ENCODE measurements around the gene UNKL. TPM values are rescaled to one million over a fixed set of nuclear protein-coding genes. Genes with fewer than 3 reads are reported as not detected.
A peak's percentile ranks its signal among the peaks of the same experiment; 100 is the strongest.

The UNKL gene
- total and polyA plus RNA-seq, 4 donors: 7.9 to 31.2 (median 16.9) TPM

DNA sequence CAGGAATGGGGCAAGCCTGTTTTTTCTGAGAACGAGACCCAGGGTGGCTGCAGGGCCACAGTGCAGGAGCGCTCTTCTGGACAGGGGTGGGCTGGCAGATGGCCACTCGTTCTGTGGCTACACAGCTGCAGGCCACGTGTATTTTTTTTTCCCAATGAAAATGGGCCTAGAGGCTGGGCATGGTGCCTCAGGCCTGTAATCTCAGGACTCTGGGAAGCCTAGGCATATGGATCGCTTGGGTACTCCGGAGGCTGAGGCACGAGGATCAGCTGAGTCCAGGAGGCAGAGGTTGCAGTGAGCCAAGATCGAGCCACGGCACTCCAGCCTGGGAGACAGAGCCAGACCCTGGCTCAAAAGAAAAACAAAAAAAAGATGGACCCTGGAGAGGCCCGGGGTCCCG lies 6.8 kb downstream of the UNKL start:
- H3K36me3 ChIP-seq (ENCODE audit: control insufficient read depth in 4 of 4, insufficient read depth in 4 of 4, low read length in 4 of 4): peaks cover 0 to 18% (median 11%) of the 10 kb centered on the region in 4 donors
- no peaks in the 10 kb centered on the region for H3K9me3 ChIP-seq (ENCODE audit: control insufficient read depth in 4 of 4, insufficient read depth in 3 of 4, low read length in 3 of 4)
- no peaks in the 10 kb centered on the region for H3K27me3 ChIP-seq (ENCODE audit: control insufficient read depth in 3 of 3, insufficient read depth in 3 of 3, low read length in 2 of 3)
- 36 to 42% methylated on average over 11 of the region's 11 CpGs for WGBS, 2 donors
- no peak overlapping the region for H3K4me3 ChIP-seq
- H3K9ac ChIP-seq (ENCODE audit: insufficient read depth in 1 of 2, low read length in 2 of 2): no peak overlapping the region
- H3K4me1 ChIP-seq (ENCODE audit: control insufficient read depth in 5 of 5, insufficient read depth in 5 of 5, low read length in 5 of 5): peaks cover 0 to 9% (median 0%) of the 10 kb centered on the region in 5 donors
- peak overlapping the region in 1 of 2 donors; percentile 41 for H3K27ac ChIP-seq (ENCODE audit: low read depth in 1 of 2, low read length in 1 of 2)
- peak in 1 of 3 donors; percentile 20 for DNase-seq
- TF ChIP-seq, protein P1, sequence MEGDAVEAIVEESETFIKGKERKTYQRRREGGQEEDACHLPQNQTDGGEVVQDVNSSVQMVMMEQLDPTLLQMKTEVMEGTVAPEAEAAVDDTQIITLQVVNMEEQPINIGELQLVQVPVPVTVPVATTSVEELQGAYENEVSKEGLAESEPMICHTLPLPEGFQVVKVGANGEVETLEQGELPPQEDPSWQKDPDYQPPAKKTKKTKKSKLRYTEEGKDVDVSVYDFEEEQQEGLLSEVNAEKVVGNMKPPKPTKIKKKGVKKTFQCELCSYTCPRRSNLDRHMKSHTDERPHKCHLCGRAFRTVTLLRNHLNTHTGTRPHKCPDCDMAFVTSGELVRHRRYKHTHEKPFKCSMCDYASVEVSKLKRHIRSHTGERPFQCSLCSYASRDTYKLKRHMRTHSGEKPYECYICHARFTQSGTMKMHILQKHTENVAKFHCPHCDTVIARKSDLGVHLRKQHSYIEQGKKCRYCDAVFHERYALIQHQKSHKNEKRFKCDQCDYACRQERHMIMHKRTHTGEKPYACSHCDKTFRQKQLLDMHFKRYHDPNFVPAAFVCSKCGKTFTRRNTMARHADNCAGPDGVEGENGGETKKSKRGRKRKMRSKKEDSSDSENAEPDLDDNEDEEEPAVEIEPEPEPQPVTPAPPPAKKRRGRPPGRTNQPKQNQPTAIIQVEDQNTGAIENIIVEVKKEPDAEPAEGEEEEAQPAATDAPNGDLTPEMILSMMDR (IDR thresholded peaks at IDR 0.05; ENCODE audit: control extremely low read depth, extremely low read depth): no peak
- no peak for ATAC-seq (ENCODE audit: insufficient read depth, low FRiP score)

DNA sequence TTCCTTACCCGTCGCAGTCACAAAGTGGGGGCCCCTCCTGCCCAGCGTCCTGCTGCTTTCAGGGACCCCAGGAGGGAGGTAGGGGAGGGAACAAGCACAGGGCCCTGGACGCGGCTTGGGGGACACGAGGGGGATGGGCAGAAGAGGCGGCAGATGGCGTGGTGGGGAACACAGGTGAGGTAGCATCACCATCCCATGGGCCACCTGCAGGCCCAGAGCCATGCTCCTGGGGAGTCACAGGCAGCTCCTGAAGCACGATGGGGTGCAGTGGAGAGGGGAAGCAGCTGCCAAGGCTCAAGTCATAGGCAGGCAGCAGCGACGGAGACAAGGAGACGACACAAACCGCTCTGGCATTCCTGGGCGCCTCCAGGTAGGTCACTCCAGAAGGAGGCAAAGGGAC lies 10.8 kb downstream of the UNKL start:
- Histone ChIP-seq H3K4me3 (no peak overlapping the region), H3K4me1 (ENCODE audit: control insufficient read depth in 5 of 5, insufficient read depth in 5 of 5, low read length in 5 of 5) (peaks cover 0 to 9% (median 0%) of the 10 kb centered on the region in 5 donors), H3K9me3 (ENCODE audit: control insufficient read depth in 4 of 4, insufficient read depth in 3 of 4, low read length in 3 of 4) (no peaks in the 10 kb centered on the region), H3K36me3 (ENCODE audit: control insufficient read depth in 4 of 4, insufficient read depth in 4 of 4, low read length in 4 of 4) (peaks cover 0 to 42% (median 18%) of the 10 kb centered on the region in 4 donors), H3K27me3 (ENCODE audit: control insufficient read depth in 3 of 3, insufficient read depth in 3 of 3, low read length in 2 of 3) (no peaks in the 10 kb centered on the region), H3K27ac (ENCODE audit: low read depth in 1 of 2, low read length in 1 of 2) (no peak overlapping the region), H3K9ac (ENCODE audit: insufficient read depth in 1 of 2, low read length in 2 of 2) (no peak overlapping the region)
- TF ChIP-seq, protein P1 (IDR thresholded peaks at IDR 0.05; ENCODE audit: control extremely low read depth, extremely low read depth): no peak
- no peak for DNase-seq
- WGBS, 2 donors: 91 to 97% methylated on average over 14 of the region's 14 CpGs
- ATAC-seq (ENCODE audit: insufficient read depth, low FRiP score): no peak

DNA sequence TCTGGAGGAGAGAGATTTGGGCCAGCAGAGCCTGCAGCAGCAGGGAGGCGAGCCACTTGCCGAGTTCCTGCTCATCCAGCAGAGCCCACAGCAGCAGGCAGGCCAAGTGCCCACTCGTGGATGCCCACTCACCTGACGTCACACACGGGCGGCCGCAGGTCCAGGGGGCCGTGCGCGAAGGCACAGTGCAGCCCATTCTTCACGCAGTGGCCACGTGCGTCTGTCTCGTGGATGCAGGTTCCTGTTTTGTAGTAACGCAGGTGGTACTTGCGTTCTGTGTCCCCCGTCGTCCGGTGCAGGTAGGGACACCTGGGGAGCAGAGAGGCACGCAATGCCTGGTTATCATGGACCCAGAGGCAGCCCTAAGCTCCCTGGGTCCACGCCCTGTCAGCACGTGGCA lies 11.5 kb downstream of the UNKL start:
- TF ChIP-seq, protein P1 (IDR thresholded peaks at IDR 0.05; ENCODE audit: control extremely low read depth, extremely low read depth): no peak
- no peak overlapping the region for H3K9ac ChIP-seq (ENCODE audit: insufficient read depth in 1 of 2, low read length in 2 of 2)
- no peaks in the 10 kb centered on the region for H3K9me3 ChIP-seq (ENCODE audit: control insufficient read depth in 4 of 4, insufficient read depth in 3 of 4, low read length in 3 of 4)
- H3K36me3 ChIP-seq (ENCODE audit: control insufficient read depth in 4 of 4, insufficient read depth in 4 of 4, low read length in 4 of 4): peaks cover 0 to 47% (median 23%) of the 10 kb centered on the region in 4 donors
- no peak for ATAC-seq (ENCODE audit: insufficient read depth, low FRiP score)
- H3K27me3 ChIP-seq (ENCODE audit: control insufficient read depth in 3 of 3, insufficient read depth in 3 of 3, low read length in 2 of 3): no peaks in the 10 kb centered on the region
- 94 to 96% methylated on average over 22 of the region's 22 CpGs for WGBS, 2 donors
- no peak overlapping the region for H3K4me3 ChIP-seq
- no peak overlapping the region for H3K27ac ChIP-seq (ENCODE audit: low read depth in 1 of 2, low read length in 1 of 2)
- DNase-seq: no peak
- peaks cover 0 to 4% (median 0%) of the 10 kb centered on the region in 5 donors for H3K4me1 ChIP-seq (ENCODE audit: control insufficient read depth in 5 of 5, insufficient read depth in 5 of 5, low read length in 5 of 5)

DNA sequence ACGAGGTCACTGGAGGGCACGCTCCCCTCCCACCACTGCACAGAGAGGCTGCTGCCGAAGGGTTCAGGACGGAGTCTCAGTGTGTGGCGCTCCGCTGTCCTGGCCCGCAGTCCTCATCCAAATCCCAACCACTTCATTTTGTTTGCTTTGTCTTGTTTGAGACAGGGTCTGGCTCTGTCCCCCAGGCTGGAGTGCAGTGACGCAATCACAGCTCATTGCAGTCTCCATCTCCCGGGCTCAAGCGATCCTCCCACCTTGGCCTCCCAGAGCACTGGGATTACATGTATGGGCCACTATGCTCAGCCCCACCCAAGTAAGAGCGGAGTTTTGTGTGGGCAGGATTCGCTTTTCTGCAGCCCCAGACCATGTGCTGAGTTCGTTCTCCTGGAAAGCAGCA lies 12.7 kb downstream of the UNKL start:
- Histone ChIP-seq H3K4me3 (no peak overlapping the region), H3K27ac (ENCODE audit: low read depth in 1 of 2, low read length in 1 of 2) (no peak overlapping the region), H3K4me1 (ENCODE audit: control insufficient read depth in 5 of 5, insufficient read depth in 5 of 5, low read length in 5 of 5) (no peaks in the 10 kb centered on the region), H3K9me3 (ENCODE audit: control insufficient read depth in 4 of 4, insufficient read depth in 3 of 4, low read length in 3 of 4) (no peaks in the 10 kb centered on the region), H3K9ac (ENCODE audit: insufficient read depth in 1 of 2, low read length in 2 of 2) (no peak overlapping the region), H3K36me3 (ENCODE audit: control insufficient read depth in 4 of 4, insufficient read depth in 4 of 4, low read length in 4 of 4) (peaks cover 0 to 51% (median 26%) of the 10 kb centered on the region in 4 donors), H3K27me3 (ENCODE audit: control insufficient read depth in 3 of 3, insufficient read depth in 3 of 3, low read length in 2 of 3) (no peaks in the 10 kb centered on the region)
- TF ChIP-seq, protein P1 (IDR thresholded peaks at IDR 0.05; ENCODE audit: control extremely low read depth, extremely low read depth): no peak
- ATAC-seq (ENCODE audit: insufficient read depth, low FRiP score) (no peak), DNase-seq (no peak)
- 90 to 93% methylated on average over 13 of the region's 13 CpGs for WGBS, 2 donors
